ENCODE results near the gene DNAAF1. TPM values are rescaled to one million over a fixed set of nuclear protein-coding genes. Genes with fewer than 3 reads are reported as not detected.

Gene DNAAF1
- under 1 TPM in 1 of 2 experiments, not detected in 1; 0.25 TPM for total RNA-seq

DNA sequence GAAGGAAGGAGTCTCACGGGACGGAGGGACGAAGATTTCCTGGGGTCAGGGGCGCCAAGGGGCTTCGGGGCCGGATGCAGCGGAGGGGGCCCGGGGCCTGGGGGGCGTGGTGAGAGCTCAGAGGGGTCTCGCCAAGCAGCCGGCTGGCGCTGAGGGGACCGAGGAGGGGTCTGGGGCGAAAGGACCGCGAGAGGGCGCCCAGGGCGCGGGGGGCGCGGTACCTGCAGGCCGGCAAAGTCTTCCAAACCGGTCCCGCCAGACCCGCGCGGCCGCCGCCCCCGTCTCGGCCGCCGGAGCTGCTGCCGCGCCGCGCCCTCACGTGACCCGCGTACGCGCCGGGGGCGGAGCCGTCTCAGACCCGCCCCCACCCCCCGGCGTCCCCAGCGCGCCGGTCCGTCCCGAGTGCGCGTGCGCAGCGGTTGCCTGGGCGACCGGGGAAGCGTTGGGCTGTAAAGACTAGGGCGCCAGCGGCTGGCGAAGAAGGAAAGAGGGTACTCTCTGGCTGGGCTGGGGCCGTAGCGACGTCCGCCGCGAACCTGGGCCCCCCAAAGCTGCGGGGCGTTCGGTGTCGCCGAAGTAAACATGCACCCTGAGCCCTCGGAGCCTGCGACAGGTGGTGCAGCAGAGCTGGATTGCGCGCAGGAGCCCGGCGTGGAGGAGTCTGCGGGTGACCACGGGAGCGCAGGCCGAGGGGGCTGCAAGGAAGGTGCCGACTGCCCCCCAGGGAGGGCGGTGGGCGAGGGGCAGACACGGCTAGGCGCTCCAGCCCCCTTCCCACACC lies at the start of gene DNAAF1, which contains the start of gene HSDL1:
Gene DNAAF1 (plus strand): TSS at position 450 of the 781 bp plus-strand sequence. CDS start 133 bp downstream, at position 583.
Gene HSDL1 (minus strand): TSS at position 319 of the 781 bp plus-strand sequence. CDS start 13,856 bp downstream, outside the sequence.
- ChIA-PET CTCF (interaction anchor here (0.7 to 2.6 kb wide), 4 partner anchors 28 to 60 kb away, joined by 3 to 13 read pairs (median 4); partner anchors contain the start of genes MBTPS1 and TAF1C), POLR2A (interaction anchor here (0.5 to 2.2 kb wide), 2 partner anchors 29 to 117 kb away, joined by 4 to 20 read pairs; partner anchors contain the start of gene MBTPS1)

DNA sequence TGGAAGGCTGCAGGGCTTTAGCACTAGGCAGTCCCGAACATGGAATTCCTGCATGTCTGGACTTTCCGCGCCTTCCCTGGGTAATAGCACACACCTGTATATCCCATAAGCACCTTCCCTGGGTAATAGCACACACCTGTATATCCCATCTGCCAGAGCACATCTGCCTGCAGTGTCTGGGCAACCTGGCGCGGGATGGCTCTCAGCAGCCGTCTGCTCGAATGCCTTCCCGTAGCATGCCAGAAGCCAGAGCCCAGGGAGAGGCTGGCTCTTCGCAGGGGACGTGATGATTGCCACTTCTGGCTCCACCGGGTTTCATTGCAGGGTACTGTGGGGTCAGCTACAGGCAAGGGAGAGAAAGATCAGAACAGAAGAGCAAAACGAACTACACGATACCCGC lies 49.6 kb upstream of the DNAAF1 start:
- ChIA-PET CTCF (no interaction called here), POLR2A (no interaction called here)

GRCh38 chr16:84096447-84097005 lies 48.6 kb upstream of the DNAAF1 start:
- POLR2A ChIA-PET: no interaction called here

DNA sequence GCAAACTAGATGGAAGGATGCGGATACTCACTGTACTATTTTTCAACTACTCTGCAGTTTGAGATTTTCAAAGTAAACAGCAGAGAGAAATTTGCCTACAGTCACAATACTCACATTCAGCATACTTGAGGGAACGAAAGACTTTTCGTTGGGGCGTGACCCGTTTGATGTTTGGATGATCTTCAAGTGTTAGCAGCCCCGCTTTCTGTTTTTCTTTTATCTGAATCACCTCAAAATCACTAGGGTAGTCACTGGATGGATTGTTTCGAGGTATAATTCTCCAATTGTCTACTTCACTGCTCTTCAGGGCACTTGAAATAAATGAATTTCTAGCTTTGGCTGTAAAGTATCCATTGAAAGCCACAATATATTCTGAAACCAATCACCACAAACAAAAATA lies 46.2 kb upstream of the DNAAF1 start:
- ChIA-PET POLR2A (no interaction called here), CTCF (interaction anchor here (1.2 kb wide), 1 partner anchor 16 kb away, joined by 3 read pairs; no protein-coding TSS in a partner anchor)

More at GRCh38 chr16:84096447-84097005, 48.6 kb upstream of the DNAAF1 start:
- CTCF ChIA-PET: interaction anchor here (1.5 kb wide), 2 partner anchors 7 to 12 kb away, joined by 4 to 5 read pairs; no protein-coding TSS in a partner anchor

DNA sequence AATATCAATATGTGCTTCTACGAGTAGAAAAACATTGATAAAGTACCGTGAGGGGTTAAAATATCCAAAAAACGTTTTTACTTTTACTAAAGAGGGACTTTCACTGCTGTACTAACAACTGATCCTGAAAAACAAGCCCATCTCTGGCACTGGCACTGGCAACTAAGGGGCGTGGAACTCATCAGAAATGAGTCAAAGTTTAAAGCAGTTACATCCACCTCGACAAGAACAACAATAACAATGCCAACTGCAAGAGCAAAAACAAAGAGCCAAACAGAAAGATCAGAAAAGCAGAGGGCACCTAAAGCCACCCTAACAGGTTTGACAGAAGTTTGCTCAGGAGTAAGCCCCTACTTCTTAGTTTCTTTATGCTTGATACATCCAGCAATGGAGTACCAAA lies 41.4 kb upstream of the DNAAF1 start:
- ChIA-PET CTCF (no interaction called here), POLR2A (no interaction called here)

GRCh38 chr16:84104231-84104630 lies 40.9 kb upstream of the DNAAF1 start:
- ChIA-PET CTCF (no interaction called here), POLR2A (no interaction called here)

DNA sequence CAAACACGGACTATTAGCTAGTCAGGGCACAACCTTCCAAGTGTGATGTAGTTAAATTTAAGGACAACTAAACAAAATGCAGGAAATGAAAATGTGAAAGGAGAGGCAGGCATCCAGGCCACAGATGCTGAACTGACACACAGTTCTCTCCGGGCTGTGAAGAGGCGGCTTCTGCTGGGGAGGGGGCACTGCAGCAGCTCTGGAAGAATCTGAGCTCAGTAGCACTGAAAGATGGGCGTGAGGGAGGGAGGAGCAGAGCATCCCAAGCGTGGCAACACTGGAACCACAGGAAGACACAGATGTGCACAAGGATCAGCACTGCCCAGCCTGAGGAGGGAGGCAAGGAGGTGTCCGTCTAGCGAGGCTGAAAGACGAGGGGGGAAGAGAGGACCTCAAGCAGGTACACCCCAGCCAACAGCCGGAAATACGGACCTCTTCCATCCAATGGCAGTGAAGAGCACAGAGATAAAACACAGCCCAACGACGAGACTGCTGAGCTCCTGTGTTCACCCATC lies 39.8 kb upstream of the DNAAF1 start:
- POLR2A ChIA-PET: no interaction called here
- CTCF ChIA-PET: interaction anchor here (1.2 to 2.6 kb wide), 2 partner anchors 21 to 82 kb away, joined by 3 to 8 read pairs; partner anchors contain the start of gene TAF1C

- ChIA-PET POLR2A (no interaction called here), CTCF (interaction anchor here (1.2 to 2.6 kb wide), 2 partner anchors 22 to 81 kb away, joined by 3 to 8 read pairs; partner anchors contain the start of gene TAF1C)
These were observed 39.0 kb upstream of the DNAAF1 start for GRCh38 chr16:84105948-84106740.

DNA sequence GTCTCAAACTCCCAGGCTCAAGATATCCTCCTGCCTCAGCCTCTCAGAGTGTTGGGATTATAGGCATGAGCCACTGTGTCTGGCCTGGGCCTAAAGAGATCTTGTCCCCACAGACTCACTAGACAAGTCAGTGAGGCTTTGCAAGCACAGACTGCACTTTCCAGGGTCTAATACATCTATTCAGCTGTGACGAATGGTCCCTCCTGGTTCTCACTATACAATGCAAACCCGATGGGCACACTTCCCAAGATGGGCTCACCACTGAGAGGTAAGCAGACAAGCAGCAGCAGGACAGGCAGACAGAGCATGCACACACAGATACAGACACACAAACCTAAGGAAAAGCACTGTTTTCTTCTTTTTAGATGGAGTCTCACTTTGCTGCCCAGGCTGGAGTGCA lies 37.2 kb upstream of the DNAAF1 start:
- POLR2A ChIA-PET: no interaction called here
- CTCF ChIA-PET: interaction anchor here (2.6 kb wide), 1 partner anchor 79 kb away, joined by 8 read pairs; the partner anchor contains the start of gene TAF1C

GRCh38 chr16:84109598-84110335 lies 35.3 kb upstream of the DNAAF1 start:
- POLR2A ChIA-PET: interaction anchor here (0.6 kb wide), 1 partner anchor 9 kb away, joined by 3 read pairs; no protein-coding TSS in a partner anchor
- CTCF ChIA-PET: no interaction called here

- ChIA-PET CTCF (no interaction called here), POLR2A (no interaction called here)
These were observed 34.6 kb upstream of the DNAAF1 start for GRCh38 chr16:84110527-84110926.

GRCh38 chr16:84111525-84111924 lies 33.6 kb upstream of the DNAAF1 start:
- ChIA-PET CTCF (interaction anchor here (3.0 kb wide), 1 partner anchor 75 kb away, joined by 9 read pairs; the partner anchor contains the start of gene TAF1C), POLR2A (interaction anchor here (0.6 to 0.9 kb wide), 2 partner anchors 22 to 75 kb away, joined by 3 read pairs; partner anchors contain the start of gene TAF1C)

- CTCF ChIA-PET: interaction anchor here (0.6 to 3.0 kb wide), 2 partner anchors 45 to 75 kb away, joined by 3 to 9 read pairs; partner anchors contain the start of gene TAF1C
- POLR2A ChIA-PET: interaction anchor here (0.6 to 0.9 kb wide), 2 partner anchors 22 to 75 kb away, joined by 3 read pairs; partner anchors contain the start of gene TAF1C
These were observed 33.2 kb upstream of the DNAAF1 start for GRCh38 chr16:84111949-84112348.

GRCh38 chr16:84115919-84116719 lies 29.0 kb upstream of the DNAAF1 start:
- ChIA-PET POLR2A (interaction anchor here (0.7 to 3.3 kb wide), 10 partner anchors 16 to 216 kb away, joined by 3 to 20 read pairs (median 4); partner anchors contain the start of genes DNAAF1, HSDL1 and TAF1C), CTCF (interaction anchor here (0.7 to 2.6 kb wide), 14 partner anchors 15 to 496 kb away, joined by 3 to 21 read pairs (median 3); partner anchors contain the start of genes DNAAF1, HSDL1 and TAF1C)

GRCh38 chr16:84116720-84117493 lies 28.2 kb upstream of the DNAAF1 start, which contains the start of gene MBTPS1:
Gene MBTPS1, minus strand, starts transcription at chr16:84116942. Its CDS starts 15,159 bp downstream, at chr16:84101783.
- ChIA-PET POLR2A (interaction anchor here (0.5 to 3.3 kb wide), 14 partner anchors 17 to 506 kb away, joined by 3 to 20 read pairs (median 4); partner anchors contain the start of genes DNAAF1, HSDL1 and TAF1C), CTCF (interaction anchor here (0.7 to 2.6 kb wide), 13 partner anchors 25 to 495 kb away, joined by 3 to 21 read pairs (median 3); partner anchors contain the start of genes DNAAF1, HSDL1 and TAF1C)

GRCh38 chr16:84117494-84117843 lies 27.6 kb upstream of the DNAAF1 start:
- ChIA-PET CTCF (interaction anchor here (1.0 to 2.6 kb wide), 7 partner anchors 24 to 366 kb away, joined by 3 to 21 read pairs (median 7); partner anchors contain the start of gene TAF1C), POLR2A (interaction anchor here (0.6 to 3.3 kb wide), 8 partner anchors 17 to 505 kb away, joined by 3 to 20 read pairs (median 4); partner anchors contain the start of genes DNAAF1 and HSDL1)
